Hematopoietic multipotent progenitor cell treated with erythropoietin and hydrocortisone succinate and interleukin-3 and kit ligand, for 8 days (in vitro differentiated cells): ENCODE results near the gene AP5B1.
A peak's percentile ranks its signal among the peaks of the same experiment; 100 is the strongest.
"Not testable (repeated sequence)": the region's sequence is repeated elsewhere in the genome, so short reads cannot be mapped to it uniquely, and the experiment has no call there.

Experiments used
- DNase-seq: peaks from one replicate; pipeline ENCODE4 v3.0.0-alpha.2; 2015

Gene AP5B1

GRCh38 chr11:65785319-65786007 is 4.7 kb upstream of the AP5B1 start:
- DNase-seq, result no peak

- no peak for DNase-seq
These were observed 2.0 kb upstream of the AP5B1 start for GRCh38 chr11:65782816-65783228.

- DNase-seq, result no peak
These were observed 1.4 kb upstream of the AP5B1 start for GRCh38 chr11:65781962-65782815.

- DNase-seq, result no peak
These were observed 581 bp upstream of the AP5B1 start for GRCh38 chr11:65781152-65781961.

GRCh38 chr11:65779919-65780769 is 632 bp downstream of the AP5B1 start:
- DNase-seq, result peak; percentile 86

- no peak for DNase-seq
These were observed 1.2 kb downstream of the AP5B1 start for GRCh38 chr11:65779669-65779918.

- no peak for DNase-seq
These were observed 1.7 kb downstream of the AP5B1 start for GRCh38 chr11:65778901-65779668.

GRCh38 chr11:65778431-65778900 is 2.3 kb downstream of the AP5B1 start:
- no peak for DNase-seq

- DNase-seq, result no peak
These were observed 2.9 kb downstream of the AP5B1 start for GRCh38 chr11:65777821-65778361.

- no peak for DNase-seq
These were observed 3.5 kb downstream of the AP5B1 start for GRCh38 chr11:65777241-65777640.

GRCh38 chr11:65776710-65777141 is 4.0 kb downstream of the AP5B1 start:
- no peak for DNase-seq

- no peak for DNase-seq
These were observed 4.6 kb downstream of the AP5B1 start for GRCh38 chr11:65776196-65776595.

- no peak for DNase-seq
These were observed 6.1 kb downstream of the AP5B1 start for GRCh38 chr11:65774525-65775306.

- DNase-seq, result no peak
These were observed 6.9 kb downstream of the AP5B1 start for GRCh38 chr11:65773784-65774411.

- DNase-seq, result no peak
These were observed 9.1 kb downstream of the AP5B1 start for GRCh38 chr11:65771589-65772112.

- DNase-seq, result no peak
These were observed 9.7 kb downstream of the AP5B1 start for GRCh38 chr11:65770951-65771567.

GRCh38 chr11:65767806-65768205 is 13.0 kb downstream of the AP5B1 start:
- not testable (repeated sequence) for DNase-seq

- DNase-seq, result no peak
These were observed 13.4 kb downstream of the AP5B1 start for GRCh38 chr11:65767406-65767805.

- peak; percentile 24 for DNase-seq
These were observed 14.2 kb downstream of the AP5B1 start for GRCh38 chr11:65766535-65766934.
